NAMALWA (cell line): ENCODE measurements around the gene GAB4.
"Not testable (repeated sequence)": the region's sequence is repeated elsewhere in the genome, so short reads cannot be mapped to it uniquely, and the experiment has no call there.

Experiments used
- DNase-seq: peaks from one replicate; pipeline ENCODE4 v3.0.0-alpha.2; 2015; ENCODE audit warnings: low spot score

Gene GAB4

GRCh38 chr22:16959345-16959930 lies 48.6 kb downstream of the GAB4 start:
- DNase-seq = no peak

DNA sequence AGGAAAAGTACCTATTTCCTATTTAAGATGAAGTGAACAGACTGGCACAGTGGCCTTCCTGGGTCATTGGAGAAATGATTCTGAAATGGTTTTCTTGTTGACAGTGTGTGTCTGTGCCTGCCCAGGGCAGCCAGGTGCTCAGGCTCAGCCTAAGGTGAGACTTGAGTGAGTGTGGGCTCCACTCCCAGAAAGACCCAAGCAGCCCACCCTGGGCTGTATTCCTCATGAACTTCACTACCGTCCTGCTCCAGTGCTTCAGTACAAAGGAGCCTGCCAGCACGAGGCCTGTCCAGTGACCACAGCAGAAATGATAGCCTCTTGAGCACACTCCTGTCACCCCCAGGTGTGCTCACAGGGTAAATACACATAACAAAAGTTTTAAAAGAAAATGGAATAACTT lies 49.5 kb downstream of the GAB4 start:
- DNase-seq = no peak

DNA sequence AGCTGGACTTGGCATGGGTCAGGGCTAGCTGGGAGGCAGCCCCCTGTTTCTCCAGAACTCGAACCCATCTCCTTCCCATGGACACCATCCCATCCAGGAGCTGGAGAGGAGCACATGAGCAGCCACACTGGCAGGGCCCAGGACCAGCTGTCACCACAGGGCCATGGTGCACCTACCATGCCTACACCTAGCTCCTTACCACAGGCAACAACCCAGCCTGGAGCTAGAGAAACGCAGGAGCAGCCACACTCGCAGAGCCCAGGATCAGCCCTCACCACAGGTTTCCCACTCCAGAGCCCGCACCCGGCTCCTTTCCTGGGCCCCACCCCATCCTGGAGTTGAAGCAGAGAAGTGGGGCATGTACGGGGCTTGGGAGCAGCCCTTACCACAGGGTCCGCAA lies 50.2 kb downstream of the GAB4 start:
- DNase-seq = no peak

DNA sequence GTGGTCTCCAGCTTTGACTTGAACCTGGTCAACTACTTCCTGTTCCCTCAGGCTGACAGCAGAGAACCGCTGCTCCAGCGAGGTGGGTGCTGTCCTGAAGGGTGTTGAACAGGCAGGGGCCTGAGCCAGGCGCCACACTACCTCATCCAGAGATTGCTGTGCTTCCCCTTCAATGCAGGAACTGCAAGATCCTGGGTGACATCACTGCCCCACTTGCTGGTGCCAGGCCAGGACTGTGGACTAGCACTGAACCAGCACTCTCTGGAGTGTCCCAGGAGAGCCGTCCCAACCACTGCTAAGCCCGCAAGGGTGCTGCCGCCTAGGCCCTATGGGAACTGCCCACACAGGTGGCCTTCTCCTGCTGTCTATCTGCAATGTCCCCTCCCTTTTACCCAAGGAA lies 51.7 kb downstream of the GAB4 start:
- DNase-seq = no peak

- DNase-seq = no peak
These were observed 52.3 kb downstream of the GAB4 start for GRCh38 chr22:16955678-16956210.

GRCh38 chr22:16955081-16955480 lies 52.9 kb downstream of the GAB4 start:
- DNase-seq = no peak

GRCh38 chr22:16954060-16954403 lies 54.0 kb downstream of the GAB4 start:
- DNase-seq = no peak

DNA sequence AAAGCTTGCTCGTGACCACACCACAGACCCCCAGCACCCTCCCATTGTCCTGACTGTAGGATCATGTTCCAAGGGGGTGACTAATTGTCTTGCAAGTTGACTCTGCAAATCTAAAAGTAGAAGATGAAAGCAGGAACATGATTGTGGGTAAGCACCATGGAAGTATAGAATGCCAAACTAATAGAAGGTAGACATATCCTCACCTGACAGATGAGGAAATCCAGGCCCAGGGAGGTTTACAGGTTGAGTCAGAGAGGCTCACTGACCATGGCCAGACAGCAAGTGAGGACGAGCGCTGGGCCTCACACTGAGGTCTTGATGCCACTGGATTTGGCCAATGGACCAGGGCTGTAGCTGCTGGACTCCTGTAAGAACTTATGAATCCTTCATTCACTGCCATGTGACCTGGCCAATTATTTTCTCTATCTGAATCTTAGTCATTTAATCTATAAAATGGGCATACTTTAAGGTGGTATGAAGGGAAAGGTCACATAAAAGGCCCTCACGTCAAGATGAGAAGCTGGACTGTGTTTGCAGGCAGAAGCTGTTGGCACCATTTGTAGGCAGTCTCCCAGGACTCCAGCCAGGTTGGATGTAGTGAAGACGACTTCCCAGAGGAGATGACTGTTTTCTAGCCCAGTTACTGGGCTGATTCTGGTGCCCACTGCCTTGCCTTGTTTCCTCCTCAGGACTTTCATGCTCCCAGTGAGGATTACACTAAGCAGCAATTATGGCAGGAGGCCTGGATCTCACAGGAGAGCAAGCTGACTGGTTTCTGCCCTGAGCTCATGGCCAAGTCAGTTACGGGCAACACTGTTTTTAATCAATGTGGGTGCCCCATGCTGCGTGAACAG lies 54.6 kb downstream of the GAB4 start:
- DNase-seq = no peak

DNA sequence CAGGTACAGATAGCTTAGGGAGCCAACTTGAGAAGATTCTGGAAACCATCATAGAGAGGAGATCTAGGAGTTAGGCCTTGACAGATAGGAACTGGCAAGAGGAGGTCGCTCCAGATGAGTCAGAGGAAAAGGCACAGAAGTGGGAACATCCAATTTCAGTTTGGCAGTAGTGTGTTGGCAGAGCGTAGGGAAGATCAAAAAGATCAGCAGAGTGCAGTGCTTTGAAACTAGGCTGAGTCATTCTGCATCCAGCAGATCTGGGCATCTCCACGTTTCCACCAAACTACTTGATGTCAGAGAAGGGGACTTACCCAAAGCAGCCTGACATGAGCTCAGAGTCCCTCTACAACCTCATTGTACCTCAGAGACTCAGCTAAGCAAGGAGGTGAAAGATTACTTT lies 58.5 kb downstream of the GAB4 start:
- no peak for DNase-seq

- no peak for DNase-seq
These were observed 70.2 kb downstream of the GAB4 start for GRCh38 chr22:16937811-16938210.

- DNase-seq = not testable (repeated sequence)
These were observed 70.8 kb downstream of the GAB4 start for GRCh38 chr22:16937209-16937608.

- DNase-seq = no peak
These were observed 71.4 kb downstream of the GAB4 start for GRCh38 chr22:16936625-16937024.

- DNase-seq = no peak
These were observed 72.8 kb downstream of the GAB4 start for GRCh38 chr22:16935209-16935608.

GRCh38 chr22:16933291-16934282 lies 74.4 kb downstream of the GAB4 start:
- DNase-seq = no peak

- DNase-seq = no peak
These were observed 75.4 kb downstream of the GAB4 start for GRCh38 chr22:16932577-16932976.

DNA sequence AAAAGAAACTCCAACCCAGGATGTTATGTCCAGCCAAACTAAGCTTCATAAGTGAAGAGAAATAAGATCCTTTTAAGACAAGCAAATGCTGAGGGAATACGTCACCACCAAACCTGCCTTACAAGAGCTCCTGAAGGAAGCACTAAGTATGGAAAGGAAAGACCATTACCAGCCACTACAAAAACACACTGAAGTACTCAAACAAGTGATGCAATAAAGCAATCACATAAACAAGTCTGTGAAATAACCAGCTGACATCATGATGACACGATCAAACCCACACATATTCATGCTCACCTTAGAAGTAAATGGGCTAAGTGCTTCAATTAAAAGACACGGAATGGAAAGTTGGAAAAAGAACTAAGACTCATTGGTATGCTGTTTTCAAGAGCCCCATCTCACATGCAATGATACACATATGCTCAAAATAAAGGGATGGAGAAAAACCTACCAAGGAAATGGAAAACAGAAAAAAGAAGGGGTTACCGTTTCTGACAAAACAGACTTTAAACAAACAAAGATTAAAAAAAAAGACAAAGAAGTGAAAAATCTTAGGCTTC lies 82.5 kb downstream of the GAB4 start:
- no peak for DNase-seq

DNA sequence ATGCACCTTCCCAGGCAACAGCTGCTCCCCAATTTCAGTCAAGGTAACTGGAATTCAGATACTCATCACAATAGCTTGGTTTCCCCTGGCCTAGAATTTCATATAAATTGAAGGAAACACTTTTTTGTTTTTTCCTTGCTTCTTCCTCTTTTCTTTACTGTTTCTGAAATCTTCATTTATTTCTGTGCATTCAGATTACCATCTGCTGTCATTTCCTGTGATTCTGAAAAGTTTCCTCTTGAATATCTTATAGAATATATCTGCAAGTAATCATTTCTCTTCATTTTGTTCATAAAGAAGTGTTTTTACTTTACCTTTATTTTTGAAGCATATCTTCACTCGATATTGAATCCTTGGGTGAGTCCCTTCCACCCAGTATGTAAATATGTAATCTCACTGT lies 85.3 kb downstream of the GAB4 start:
- DNase-seq = peak; percentile 17

GRCh38 chr22:16922076-16922475 lies 85.9 kb downstream of the GAB4 start:
- DNase-seq = peak; percentile 61

GRCh38 chr22:16917144-16918003 lies 90.6 kb downstream of the GAB4 start:
- DNase-seq = peak; percentile 83

DNA sequence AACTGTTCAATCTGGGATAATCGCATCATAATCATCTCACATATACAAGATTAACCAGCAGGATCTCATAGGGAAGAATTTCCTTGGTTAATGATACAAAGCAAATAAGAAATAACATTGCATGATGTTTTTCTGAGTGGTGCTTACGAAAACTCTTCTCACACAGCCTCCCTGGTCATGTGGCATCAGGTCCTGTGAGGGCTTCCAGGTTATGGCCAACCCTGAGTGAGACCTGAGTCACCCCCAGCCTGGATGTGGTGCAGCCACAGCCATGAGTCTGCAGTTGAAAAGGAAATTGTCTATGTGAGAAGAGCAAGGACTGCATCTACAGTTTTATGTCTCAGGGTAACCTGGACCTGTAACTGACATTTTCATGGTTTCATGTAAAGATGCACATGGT lies 92.3 kb downstream of the GAB4 start:
- no peak for DNase-seq

GRCh38 chr22:16914911-16915310 lies 93.1 kb downstream of the GAB4 start:
- peak; percentile 60 for DNase-seq
